ENCODE results near the gene SSC4D. TPM values are rescaled to one million over a fixed set of nuclear protein-coding genes. Genes with fewer than 3 reads are reported as not detected.

Gene SSC4D
- total and polyA plus RNA-seq, 9 of the 15 experiments (the other 6 are each of a cell fraction or from before 2014, with no cell fraction given), result 0.06 to 1.1 (median 0.85) TPM; not detected in 1

DNA sequence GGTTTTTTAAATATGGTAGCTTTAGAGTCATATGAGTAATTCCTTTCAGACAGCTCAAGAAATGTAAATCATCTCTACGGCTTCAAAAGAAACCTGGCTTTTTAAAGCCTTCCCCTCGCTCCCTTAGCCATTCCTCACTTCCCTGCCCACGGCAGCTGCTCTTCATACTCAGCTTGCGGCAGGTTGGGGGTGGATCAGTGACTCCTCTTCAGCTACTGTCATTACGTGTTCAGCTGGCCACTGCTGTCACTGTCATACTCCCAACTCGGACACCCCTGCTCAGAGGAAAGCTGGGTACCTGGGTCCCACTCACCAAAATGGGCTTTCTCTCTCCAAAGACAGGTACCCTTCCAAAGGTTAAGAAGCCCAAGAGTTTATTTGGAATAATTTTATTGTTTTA lies 57.3 kb downstream of the SSC4D start (continued):
- TF ChIP-seq ATF6 (CRISPR knock-in tag; IDR thresholded peaks at IDR 0.05), result 0 out of 2 replicates have a peak, but pooled peaks have one; percentile 55
- TF ChIP-seq SETDB1 (IDR thresholded peaks at IDR 0.05; ENCODE audit: low read length), result no peak
- no peak for TF ChIP-seq ZNF79 (CRISPR knock-in tag; IDR thresholded peaks at IDR 0.05; ENCODE audit: low read depth)

- Histone ChIP-seq H2AFZ (ENCODE audit: low read depth, low read length) (no peak overlapping the region), H3K36me3 (ENCODE audit: control insufficient read depth, insufficient read depth, low read length) (peaks cover 96% of the 10 kb centered on the region), H3K9me3 (replicated peaks; ENCODE audit: control insufficient read depth, insufficient read depth, low read depth, low read length) (no peaks in the 10 kb centered on the region), H3K4me1 (replicated peaks in 1 of 2; ENCODE audit: control insufficient read depth in 2 of 2, insufficient read depth in 2 of 2, low read length in 2 of 2) (peaks cover 4 to 13% of the 10 kb centered on the region in 2 experiments; a peak in 4 of 5 replicates), H3K27ac (ENCODE audit: extremely low read depth, low read depth, low read length) (no peak overlapping the region), H3K9me1 (ENCODE audit: control insufficient read depth, insufficient read depth, low read length) (peaks cover 5% of the 10 kb centered on the region), H3K27me3 (ENCODE audit: control insufficient read depth in 2 of 2, insufficient read depth in 2 of 2, low read length in 2 of 2) (no peaks in the 10 kb centered on the region), H4K20me1 (replicated peaks; ENCODE audit: control insufficient read depth, insufficient read depth, low read length) (peaks cover 46% of the 10 kb centered on the region), H3K79me2 (ENCODE audit: control insufficient read depth, insufficient read depth, low read length) (peaks cover 100% of the 10 kb centered on the region), H3K4me2 (ENCODE audit: insufficient read depth, low read length) (no peak overlapping the region), H3K4me3 (no peak overlapping the region), H3K9ac (ENCODE audit: insufficient read depth in 1 of 2, low read depth in 2 of 2, low read length in 2 of 2) (no peak overlapping the region)
- FAIRE-seq, result no peak
- CTCF ChIA-PET (ENCODE audit: low intra/inter-chr PET ratio), result no interaction called here
- whole genome bisulfite sequencing (ENCODE audit: insufficient coverage, low coverage, missing lambda C conversion rate), result 86% methylated on average over 7 of the region's 7 CpGs
- no peak for DNase-seq (ENCODE audit: extremely low read depth in 1 of 4, low spot score in 3 of 4)
- in situ Hi-C loops (cut with MboI), result no loop called here
- BruUV-seq (replicated peaks), result no TSS peak
- no peak for ATAC-seq
- TF ChIP-seq PYGO2 (tag; IDR thresholded peaks at IDR 0.05), result no peak
- TF ChIP-seq PML (IDR thresholded peaks at IDR 0.05; ENCODE audit: low read length), result 0 out of 2 replicates have a peak, but pooled peaks have one; percentile 3
- POLR2A ChIA-PET, result interaction anchor here (0.9 to 3.8 kb wide), 6 partner anchors 8 to 42 kb away, joined by 3 to 11 read pairs (median 5); no protein-coding TSS in a partner anchor
- intact Hi-C loops (cut with micrococcal nuclease), result no loop called here
Observed at GRCh38 chr7:76351372-76351771, 58.1 kb downstream of the SSC4D start.

All from K562 (cell line).